Purkinje cell (primary cell): ENCODE results near the gene ARHGDIB. TPM values are rescaled to one million over a fixed set of nuclear protein-coding genes. Genes with fewer than 3 reads are reported as not detected.

Experiments
- polyA plus RNA-seq: library from polyadenylated mRNA; unstranded; fragments of >200 nt; fragmentation: Nextera tagmentation; gene quantifications from 2 replicates; pipeline ENCODE4 v1.2.1, GENCODE V29; 2014

The ARHGDIB gene
- 8.2 TPM in 1 of 2 replicates, not detected in the other for polyA plus RNA-seq

DNA sequence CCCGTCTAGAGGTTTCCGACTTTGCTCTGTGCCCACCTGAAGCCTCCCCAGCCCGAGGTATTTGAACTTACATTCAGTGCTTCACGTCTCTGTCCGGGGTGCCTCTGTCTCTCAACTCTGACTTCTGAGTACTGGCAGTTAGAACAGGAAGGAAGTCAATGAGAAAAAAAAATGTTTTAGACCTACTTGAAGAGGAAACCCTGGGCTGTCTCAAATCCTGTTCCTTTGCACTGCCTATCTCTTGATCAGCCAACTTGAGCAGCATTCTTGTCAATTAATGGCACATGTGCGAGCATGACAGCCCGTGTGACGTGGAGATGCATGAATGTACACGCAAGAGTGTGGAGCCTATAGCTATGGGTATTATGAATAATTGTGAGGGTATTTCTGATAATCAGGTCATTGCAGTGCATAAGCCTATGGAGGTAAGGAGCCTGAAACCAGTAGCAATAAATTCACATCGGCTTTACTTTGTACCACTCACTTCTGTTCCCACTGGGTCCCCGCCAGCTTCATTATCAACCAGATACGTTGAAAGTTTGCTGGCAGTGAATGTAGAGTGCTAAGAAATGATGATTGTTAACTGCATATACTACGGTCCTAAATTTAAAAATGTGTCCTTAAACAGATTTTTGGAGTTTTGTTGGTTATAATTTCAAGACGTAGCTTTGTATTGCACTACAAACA, at the start of gene ARHGDIB:
TSS of gene ARHGDIB (minus strand) at position 136 of the 687 bp plus-strand sequence. CDS start 10,889 bp downstream, outside the sequence.

GRCh38 chr12:14972816-14973215, 11.4 kb upstream of the ARHGDIB start, which contains the start of gene PDE6H:
Gene PDE6H, plus strand, starts transcription at chr12:14973042. Its CDS starts 4,971 bp downstream, at chr12:14978013.

DNA sequence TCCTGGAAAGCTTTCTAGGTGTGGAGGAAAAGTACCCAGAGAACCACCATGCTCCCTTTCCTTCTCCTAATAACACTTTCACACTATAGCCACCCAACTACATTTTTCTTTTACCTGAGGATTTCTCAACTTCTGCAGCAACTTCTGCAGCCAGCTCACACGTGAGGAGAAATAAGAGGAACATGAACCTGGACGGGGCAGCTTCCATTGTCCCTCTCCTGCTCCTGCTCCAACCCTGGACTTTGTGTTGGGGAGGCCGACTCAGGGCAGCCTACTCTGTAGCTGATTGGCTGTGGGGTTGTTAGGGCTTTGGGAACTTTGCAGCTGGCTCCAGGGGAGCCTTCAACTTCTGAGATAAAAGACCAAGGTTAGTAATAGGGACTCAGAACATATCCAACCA, 23.1 kb downstream of the ARHGDIB start, which contains the start of gene ERP27:
TSS of gene ERP27 (minus strand) at position 237 of the 400 bp plus-strand sequence. CDS start at position 208, 29 bp downstream.

Other genes starting within 250 kb of the ARHGDIB start
- 45.0 and 84.9 TPM in 2 replicates for gene WBP11, start 158.1 kb downstream of the ARHGDIB start, polyA plus RNA-seq
- gene C12orf60, start 157.9 kb downstream of the ARHGDIB start, polyA plus RNA-seq: 2.0 and 9.4 TPM in 2 replicates
- gene SMCO3, start 147.4 kb downstream of the ARHGDIB start, polyA plus RNA-seq: not detected in 2 replicates
- gene ART4, start 118.1 kb downstream of the ARHGDIB start, polyA plus RNA-seq: not detected in 2 replicates
- 0.43 and 7.6 TPM in 2 replicates for gene MGP, start 75.7 kb downstream of the ARHGDIB start, polyA plus RNA-seq
- gene ERP27, start 23.1 kb downstream of the ARHGDIB start, polyA plus RNA-seq: not detected in 2 replicates
- not detected in 2 replicates for gene PDE6H, start 11.4 kb upstream of the ARHGDIB start, polyA plus RNA-seq